ENCODE data around the gene GPHN.

GPHN gene

DNA sequence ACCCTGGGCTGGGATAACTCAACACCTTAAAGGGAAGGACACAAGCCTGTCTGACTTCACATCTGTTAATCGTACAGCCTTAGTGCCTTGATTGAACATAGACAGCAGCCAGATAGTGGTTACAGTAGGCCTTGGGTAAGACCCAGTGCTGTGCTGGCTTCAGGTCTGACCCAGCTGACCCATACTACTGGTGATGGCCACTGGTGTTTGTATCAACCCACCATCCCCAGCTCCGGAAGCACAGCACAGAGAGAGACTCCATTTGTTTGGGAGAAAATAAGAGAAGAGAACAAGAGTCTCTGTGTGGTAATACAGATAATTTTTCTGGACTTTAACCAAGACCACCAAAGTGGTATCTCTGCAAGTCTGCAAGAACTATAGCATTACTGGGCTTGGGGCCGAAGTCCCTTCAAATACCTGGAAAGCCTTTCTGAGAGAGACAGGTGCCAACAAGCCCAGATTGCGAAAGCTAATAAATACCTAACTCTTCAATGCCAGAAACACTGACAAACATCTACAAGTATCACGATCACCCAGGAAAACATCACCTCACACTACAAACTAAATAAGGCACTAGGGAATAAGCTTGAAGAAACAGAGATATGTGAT, 351.2 kb downstream of the GPHN start:
- Histone ChIP-seq H3K27ac (no peak overlapping the region), H3K36me3 (ENCODE audit: insufficient read depth, low read length) (no peaks in the 10 kb centered on the region), H3K4me3 (no peak overlapping the region), H3K9me3 (ENCODE audit: low read depth, low read length) (no peaks in the 10 kb centered on the region), H3K9ac (ENCODE audit: insufficient read length) (no peak overlapping the region)
- no peak for DNase-seq (ENCODE audit: low read depth, low spot score)
- TF ChIP-seq POLR2AphosphoS5 (IDR thresholded peaks at IDR 0.05; ENCODE audit: borderline replicate concordance, low read depth, low read length) (no peak), EZH2 (IDR thresholded peaks at IDR 0.05) (no peak), FOXP2 (optimal IDR thresholded peaks at IDR 0.05; ENCODE audit: control extremely low read depth, extremely low read length, insufficient read depth) (no peak)

DNA sequence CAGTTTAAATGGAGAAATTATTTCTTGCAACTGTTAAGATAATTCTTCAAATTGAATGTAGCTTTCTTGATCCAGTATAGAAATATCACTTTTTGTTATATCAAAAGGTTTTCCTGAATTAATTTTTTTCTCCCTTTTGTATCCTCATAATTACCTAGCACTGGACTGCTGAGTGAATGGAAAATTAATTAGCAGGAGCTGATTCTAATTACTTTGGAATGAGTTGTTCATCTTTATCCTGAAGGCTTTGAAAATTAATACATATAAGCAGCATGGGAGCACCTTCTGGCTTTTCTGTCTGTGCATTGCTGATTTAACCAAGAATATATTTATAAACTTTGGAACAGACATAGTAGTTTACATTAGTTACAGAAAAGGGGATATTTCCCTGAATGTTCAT, 373.6 kb downstream of the GPHN start:
- Histone ChIP-seq H3K9me3 (ENCODE audit: low read depth, low read length) (no peaks in the 10 kb centered on the region), H3K36me3 (ENCODE audit: insufficient read depth, low read length) (no peaks in the 10 kb centered on the region), H3K4me3 (no peak overlapping the region), H3K9ac (ENCODE audit: insufficient read length) (no peak overlapping the region), H3K27ac (no peak overlapping the region)
- no peak for DNase-seq (ENCODE audit: low read depth, low spot score)
- no peak for TF ChIP-seq POLR2AphosphoS5 (IDR thresholded peaks at IDR 0.05; ENCODE audit: borderline replicate concordance, low read depth, low read length)
- TF ChIP-seq FOXP2 (optimal IDR thresholded peaks at IDR 0.05; ENCODE audit: control extremely low read depth, extremely low read length, insufficient read depth) = no peak
- no peak for TF ChIP-seq EZH2 (IDR thresholded peaks at IDR 0.05)

DNA sequence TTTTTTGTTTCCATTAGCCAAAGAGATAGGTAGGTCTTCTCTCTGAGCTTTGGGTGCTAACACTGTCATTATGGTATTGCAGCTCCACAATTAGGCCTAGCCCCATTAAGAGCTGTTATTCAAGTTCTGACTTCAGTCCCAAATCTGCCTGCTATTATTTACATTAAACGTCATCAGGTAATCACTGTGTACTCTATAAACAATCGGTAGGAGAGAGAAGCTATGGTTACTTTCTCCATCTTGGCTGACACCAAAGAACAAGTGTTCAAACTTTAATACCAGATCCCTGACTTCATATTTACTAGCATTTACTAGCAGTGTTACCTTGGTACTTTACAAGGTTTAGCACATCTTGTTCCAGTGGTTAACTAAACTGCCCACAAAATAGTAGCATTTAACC, 376.2 kb downstream of the GPHN start:
- H3K27ac ChIP-seq = no peak overlapping the region
- no peaks in the 10 kb centered on the region for H3K36me3 ChIP-seq (ENCODE audit: insufficient read depth, low read length)
- no peaks in the 10 kb centered on the region for H3K9me3 ChIP-seq (ENCODE audit: low read depth, low read length)
- no peak for DNase-seq (ENCODE audit: low read depth, low spot score)
- H3K9ac ChIP-seq (ENCODE audit: insufficient read length) = no peak overlapping the region
- no peak overlapping the region for H3K4me3 ChIP-seq
- TF ChIP-seq POLR2AphosphoS5 (IDR thresholded peaks at IDR 0.05; ENCODE audit: borderline replicate concordance, low read depth, low read length) (no peak), FOXP2 (optimal IDR thresholded peaks at IDR 0.05; ENCODE audit: control extremely low read depth, extremely low read length, insufficient read depth) (no peak), EZH2 (IDR thresholded peaks at IDR 0.05) (no peak)

DNA sequence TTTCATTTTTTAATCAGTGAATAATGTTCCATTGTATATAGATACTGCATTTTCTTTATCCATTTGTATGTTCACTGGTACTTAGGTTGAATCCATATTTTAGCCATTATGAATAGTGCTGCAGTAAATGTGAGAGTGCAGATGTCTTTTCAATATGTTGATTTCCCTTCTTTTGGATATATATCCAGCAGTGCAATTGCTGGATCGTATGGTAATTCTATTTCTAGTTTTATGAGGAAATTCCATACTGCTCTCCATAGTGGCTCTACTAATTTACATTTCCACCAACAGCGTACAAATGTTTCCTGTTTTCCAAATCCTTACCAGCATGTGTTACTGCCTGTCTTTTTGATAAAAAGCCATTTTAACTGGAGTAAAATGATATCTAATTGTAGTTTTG, 392.8 kb downstream of the GPHN start:
- no peak for TF ChIP-seq FOXP2 (optimal IDR thresholded peaks at IDR 0.05; ENCODE audit: control extremely low read depth, extremely low read length, insufficient read depth)
- TF ChIP-seq POLR2AphosphoS5 (IDR thresholded peaks at IDR 0.05; ENCODE audit: borderline replicate concordance, low read depth, low read length) = no peak; the same call in 1 of the 2 replicates
- no peak for TF ChIP-seq EZH2 (IDR thresholded peaks at IDR 0.05)
- H3K9ac ChIP-seq (ENCODE audit: insufficient read length) = no peak overlapping the region
- peak; percentile 73 for DNase-seq (ENCODE audit: low read depth, low spot score)
- H3K4me3 ChIP-seq = peak overlapping the region; percentile 49
- H3K27ac ChIP-seq = peak overlapping the region; percentile 72
- H3K9me3 ChIP-seq (ENCODE audit: low read depth, low read length) = no peaks in the 10 kb centered on the region; the same call in 1 of the 2 replicates
- H3K36me3 ChIP-seq (ENCODE audit: insufficient read depth, low read length) = peaks cover 4% of the 10 kb centered on the region; the same call in 1 of the 2 replicates

DNA sequence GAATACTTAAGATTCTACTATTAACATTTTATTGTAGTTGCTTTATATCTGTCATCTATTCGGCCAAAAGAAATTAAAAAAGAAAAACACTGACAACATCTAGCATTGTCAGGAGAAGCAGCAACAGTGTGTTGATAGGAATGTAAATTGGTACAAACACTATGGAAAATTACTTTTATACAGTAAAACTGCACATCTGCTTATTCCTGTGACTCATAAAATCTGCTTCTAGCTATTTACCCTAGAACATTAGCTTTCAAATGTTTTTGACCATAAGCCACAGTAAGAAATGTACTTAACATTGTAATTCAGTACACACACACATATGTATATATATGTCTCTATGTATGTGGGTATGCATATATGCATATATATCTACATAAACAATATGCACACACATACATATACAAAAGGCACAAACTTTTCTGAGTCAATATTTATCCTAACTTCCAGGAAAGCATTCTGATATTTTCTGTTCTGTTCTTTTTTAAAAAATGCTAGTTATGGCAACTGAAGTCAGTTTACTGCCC, 402.4 kb downstream of the GPHN start:
- Histone ChIP-seq H3K27ac (no peak overlapping the region), H3K9me3 (ENCODE audit: low read depth, low read length) (no peaks in the 10 kb centered on the region), H3K9ac (ENCODE audit: insufficient read length) (no peak overlapping the region), H3K4me3 (no peak overlapping the region), H3K36me3 (ENCODE audit: insufficient read depth, low read length) (no peaks in the 10 kb centered on the region)
- DNase-seq (ENCODE audit: low read depth, low spot score) = no peak
- TF ChIP-seq FOXP2 (optimal IDR thresholded peaks at IDR 0.05; ENCODE audit: control extremely low read depth, extremely low read length, insufficient read depth) (no peak), EZH2 (IDR thresholded peaks at IDR 0.05) (no peak), POLR2AphosphoS5 (IDR thresholded peaks at IDR 0.05; ENCODE audit: borderline replicate concordance, low read depth, low read length) (no peak)

DNA sequence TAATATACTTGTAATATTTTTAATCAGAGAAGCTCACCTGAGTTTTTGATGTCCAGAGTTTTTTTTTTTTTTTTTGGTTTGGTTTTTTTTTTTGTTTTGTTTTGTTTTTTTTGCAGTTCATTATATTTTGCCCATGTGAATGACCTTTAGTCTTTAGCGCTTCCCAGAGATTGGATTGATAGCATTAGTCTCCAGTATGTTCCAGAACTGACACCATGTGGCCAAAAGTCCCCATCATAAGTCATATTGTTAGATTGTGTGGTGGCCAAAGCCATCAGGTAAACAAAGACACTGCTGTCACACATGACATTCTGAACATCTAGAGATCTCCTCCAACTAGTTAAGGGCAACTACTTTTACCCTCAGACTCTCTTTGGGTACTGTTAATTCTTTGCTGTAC, 408.5 kb downstream of the GPHN start:
- H3K9me3 ChIP-seq (ENCODE audit: low read depth, low read length) = no peaks in the 10 kb centered on the region
- no peak overlapping the region for H3K4me3 ChIP-seq
- H3K27ac ChIP-seq = no peak overlapping the region
- H3K9ac ChIP-seq (ENCODE audit: insufficient read length) = no peak overlapping the region
- DNase-seq (ENCODE audit: low read depth, low spot score) = no peak
- TF ChIP-seq EZH2 (IDR thresholded peaks at IDR 0.05) (no peak), POLR2AphosphoS5 (IDR thresholded peaks at IDR 0.05; ENCODE audit: borderline replicate concordance, low read depth, low read length) (no peak), FOXP2 (optimal IDR thresholded peaks at IDR 0.05; ENCODE audit: control extremely low read depth, extremely low read length, insufficient read depth) (no peak)
- H3K36me3 ChIP-seq (ENCODE audit: insufficient read depth, low read length) = no peaks in the 10 kb centered on the region

DNA sequence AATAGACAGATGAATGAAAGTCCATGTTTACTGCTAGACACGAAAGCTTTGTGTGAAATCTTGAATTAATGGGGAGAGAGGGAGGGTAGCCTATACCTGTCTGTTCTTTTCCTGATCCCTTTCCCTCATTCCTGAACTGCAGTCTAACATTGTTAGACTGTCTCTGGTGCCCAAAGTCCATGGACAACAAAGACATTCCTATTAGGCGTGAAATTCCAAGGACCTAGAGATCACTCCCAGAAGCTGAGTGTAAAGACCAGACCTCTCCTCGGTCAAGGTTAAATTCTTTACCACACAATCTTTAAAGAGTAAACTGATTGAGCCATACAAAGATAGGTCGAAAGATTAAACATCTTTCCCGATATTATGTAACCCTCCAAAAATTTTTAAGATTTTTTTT, 410.6 kb downstream of the GPHN start:
- Histone ChIP-seq H3K36me3 (ENCODE audit: insufficient read depth, low read length) (0 out of 2 replicates have a peak, but pooled peaks cover 4% of the 10 kb centered on the region), H3K9me3 (ENCODE audit: low read depth, low read length) (no peaks in the 10 kb centered on the region), H3K9ac (ENCODE audit: insufficient read length) (no peak overlapping the region), H3K4me3 (no peak overlapping the region), H3K27ac (no peak overlapping the region)
- DNase-seq (ENCODE audit: low read depth, low spot score) = no peak
- no peak for TF ChIP-seq EZH2 (IDR thresholded peaks at IDR 0.05)
- no peak for TF ChIP-seq POLR2AphosphoS5 (IDR thresholded peaks at IDR 0.05; ENCODE audit: borderline replicate concordance, low read depth, low read length)
- TF ChIP-seq FOXP2 (optimal IDR thresholded peaks at IDR 0.05; ENCODE audit: control extremely low read depth, extremely low read length, insufficient read depth) = no peak

DNA sequence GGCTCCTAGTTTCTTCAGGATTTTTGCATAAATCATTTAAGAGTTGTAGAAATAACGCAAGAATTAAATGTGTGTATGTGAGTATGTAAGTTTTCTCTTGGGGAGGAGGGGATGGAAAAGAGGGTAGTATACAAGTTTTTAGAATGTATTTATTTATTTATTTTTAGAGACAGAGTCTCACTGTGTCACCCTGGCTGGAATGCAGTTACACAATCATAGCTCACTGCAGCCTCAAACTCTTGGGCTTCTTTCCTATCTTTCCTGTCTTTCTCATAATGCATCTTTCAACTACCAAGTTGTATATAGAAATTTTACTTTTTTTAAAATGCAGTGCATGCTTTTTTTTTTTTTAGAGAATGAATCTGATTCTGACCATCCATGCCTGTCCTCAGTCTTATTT, 412.2 kb downstream of the GPHN start:
- no peak overlapping the region for H3K4me3 ChIP-seq
- DNase-seq (ENCODE audit: low read depth, low spot score) = no peak
- no peak for TF ChIP-seq EZH2 (IDR thresholded peaks at IDR 0.05)
- no peak for TF ChIP-seq POLR2AphosphoS5 (IDR thresholded peaks at IDR 0.05; ENCODE audit: borderline replicate concordance, low read depth, low read length)
- no peak for TF ChIP-seq FOXP2 (optimal IDR thresholded peaks at IDR 0.05; ENCODE audit: control extremely low read depth, extremely low read length, insufficient read depth)

More for the DNA sequence above, 412.2 kb downstream of the GPHN start:
- Histone ChIP-seq H3K9me3 (ENCODE audit: low read depth, low read length) (no peaks in the 10 kb centered on the region), H3K36me3 (ENCODE audit: insufficient read depth, low read length) (peaks cover 11% of the 10 kb centered on the region), H3K9ac (ENCODE audit: insufficient read length) (no peak overlapping the region), H3K27ac (no peak overlapping the region)
